Uterus (tissue), 2 donors: Measurements from ENCODE around the gene KCND3.

Experiments
- CTCF ChIP-seq, 4 experiments: fragments of 200-600 bp in 2 of 4; fragments of 450-650 bp in 2 of 4; sonication (generic) in 2 of 4; IDR thresholded peaks; one replicate each; pipeline ENCODE4 v1.5.1; 2016 to 2019; ENCODE audit warnings: antibody characterized with exemption in 4 of 4, mild to moderate bottlenecking in 2 of 4, moderate library complexity in 1 of 4
- POLR2A ChIP-seq, 2 donors: fragments of 450-650 bp; IDR thresholded peaks; one replicate each; pipeline ENCODE4 v1.6.1; 2016; ENCODE audit warnings: antibody characterized with exemption in 2 of 2, mild to moderate bottlenecking in 1 of 2, moderate library complexity in 1 of 2

GRCh38 chr1:111775966-111776365, 213.5 kb downstream of the KCND3 start:
- TF ChIP-seq CTCF (IDR thresholded peaks at IDR 0.05) (no peak), POLR2A (IDR thresholded peaks at IDR 0.05) (no peak)
